ENCODE data around the gene SPOCK1. TPM values are rescaled to one million over a fixed set of nuclear protein-coding genes. Genes with fewer than 3 reads are reported as not detected.

The SPOCK1 gene
- total RNA-seq, 1 experiment from 2014 or later, result 23.9 TPM

GRCh38 chr5:137492331-137492730 lies 6.8 kb downstream of the SPOCK1 start:
- no TSS peak for BruUV-seq (replicated peaks)
- intact Hi-C loops (cut with micrococcal nuclease; ENCODE audit: unreplicated experiment), result no loop called here
- H3F3A ChIP-seq (ENCODE audit: insufficient read depth, low read depth), result no peaks in the 10 kb centered on the region
- no peaks in the 10 kb centered on the region for H3K36me3 ChIP-seq (ENCODE audit: low read depth)
- CTCF ChIA-PET, result no interaction called here
- H4K20me1 ChIP-seq (ENCODE audit: insufficient read depth), result no peaks in the 10 kb centered on the region
- no peak overlapping the region for H3K4me2 ChIP-seq
- H3K79me2 ChIP-seq (ENCODE audit: low read depth), result no peaks in the 10 kb centered on the region
- no peaks in the 10 kb centered on the region for H3K4me1 ChIP-seq (replicated peaks; ENCODE audit: insufficient read depth)
- no peak overlapping the region for H3K27ac ChIP-seq
- H2AFZ ChIP-seq, result no peak overlapping the region
- TF ChIP-seq CTCF (conservative IDR thresholded peaks at IDR 0.05) (no peak), EZH2 (IDR thresholded peaks at IDR 0.05; ENCODE audit: low read depth) (no peak)
- H3K9me3 ChIP-seq (ENCODE audit: insufficient read depth, low read depth), result no peaks in the 10 kb centered on the region
- no peak overlapping the region for H3K4me3 ChIP-seq
- DNase-seq, result no peak
- H3K27me3 ChIP-seq (ENCODE audit: insufficient read depth, low read depth), result no peaks in the 10 kb centered on the region
- H3K9me2 ChIP-seq (ENCODE audit: insufficient read depth), result no peaks in the 10 kb centered on the region
- POLR2A ChIA-PET (ENCODE audit: unreplicated experiment), result interaction anchor here (0.6 kb wide), 1 partner anchor 350 kb away, joined by 19 read pairs; no protein-coding TSS in a partner anchor

- H3K79me2 ChIP-seq (ENCODE audit: low read depth), result no peaks in the 10 kb centered on the region
- intact Hi-C loops (cut with micrococcal nuclease; ENCODE audit: unreplicated experiment), result no loop called here
- H3K9me2 ChIP-seq (ENCODE audit: insufficient read depth), result no peaks in the 10 kb centered on the region
- DNase-seq, result peak in 1 of 2 experiments; percentile 13
- no peaks in the 10 kb centered on the region for H3K9me3 ChIP-seq (ENCODE audit: insufficient read depth, low read depth)
- H4K20me1 ChIP-seq (ENCODE audit: insufficient read depth), result no peaks in the 10 kb centered on the region
- H3K4me2 ChIP-seq, result no peak overlapping the region
- H3K4me3 ChIP-seq, result no peak overlapping the region
- no peak overlapping the region for H2AFZ ChIP-seq
- H3K36me3 ChIP-seq (ENCODE audit: low read depth), result no peaks in the 10 kb centered on the region
- no peaks in the 10 kb centered on the region for H3K27me3 ChIP-seq (ENCODE audit: insufficient read depth, low read depth)
- H3K27ac ChIP-seq, result no peak overlapping the region
- H3K4me1 ChIP-seq (replicated peaks; ENCODE audit: insufficient read depth), result no peaks in the 10 kb centered on the region
- no peak for TF ChIP-seq EZH2 (IDR thresholded peaks at IDR 0.05; ENCODE audit: low read depth)
- no peak for TF ChIP-seq CTCF (conservative IDR thresholded peaks at IDR 0.05)
- H3F3A ChIP-seq (ENCODE audit: insufficient read depth, low read depth), result no peaks in the 10 kb centered on the region
- no TSS peak for BruUV-seq (replicated peaks)
- ChIA-PET POLR2A (ENCODE audit: unreplicated experiment) (no interaction called here), CTCF (no interaction called here)
Observed at GRCh38 chr5:137491121-137491520, 8.0 kb downstream of the SPOCK1 start.

GRCh38 chr5:137490591-137490990 lies 8.5 kb downstream of the SPOCK1 start:
- no TSS peak for BruUV-seq (replicated peaks)
- no peaks in the 10 kb centered on the region for H3K9me3 ChIP-seq (ENCODE audit: insufficient read depth, low read depth)

More at GRCh38 chr5:137490591-137490990, 8.5 kb downstream of the SPOCK1 start:
- H3K4me3 ChIP-seq, result no peak overlapping the region
- no peaks in the 10 kb centered on the region for H3K79me2 ChIP-seq (ENCODE audit: low read depth)
- H3K9me2 ChIP-seq (ENCODE audit: insufficient read depth), result no peaks in the 10 kb centered on the region
- no peak overlapping the region for H2AFZ ChIP-seq
- H3F3A ChIP-seq (ENCODE audit: insufficient read depth, low read depth), result no peaks in the 10 kb centered on the region
- intact Hi-C loops (cut with micrococcal nuclease; ENCODE audit: unreplicated experiment), result no loop called here
- no peak for TF ChIP-seq CTCF (conservative IDR thresholded peaks at IDR 0.05)
- no peak for TF ChIP-seq EZH2 (IDR thresholded peaks at IDR 0.05; ENCODE audit: low read depth)
- H4K20me1 ChIP-seq (ENCODE audit: insufficient read depth), result no peaks in the 10 kb centered on the region
- H3K4me1 ChIP-seq (replicated peaks; ENCODE audit: insufficient read depth), result no peaks in the 10 kb centered on the region
- no peak overlapping the region for H3K4me2 ChIP-seq
- H3K27me3 ChIP-seq (ENCODE audit: insufficient read depth, low read depth), result no peaks in the 10 kb centered on the region
- CTCF ChIA-PET, result no interaction called here
- H3K27ac ChIP-seq, result no peak overlapping the region
- DNase-seq, result no peak
- no peaks in the 10 kb centered on the region for H3K36me3 ChIP-seq (ENCODE audit: low read depth)
- POLR2A ChIA-PET (ENCODE audit: unreplicated experiment), result no interaction called here

Data from PC-9 (cell line).